Activated naive CD4-positive, alpha-beta T cell (primary cell): ENCODE results near the gene ASPSCR1.
"Not testable (repeated sequence)": the region's sequence is repeated elsewhere in the genome, so short reads cannot be mapped to it uniquely, and the experiment has no call there.

Experiments
- DNase-seq, 4 experiments: peaks; one replicate each; lab custom pipeline; 2025; lab: John Stamatoyannopoulos, UW

ASPSCR1 gene

DNA sequence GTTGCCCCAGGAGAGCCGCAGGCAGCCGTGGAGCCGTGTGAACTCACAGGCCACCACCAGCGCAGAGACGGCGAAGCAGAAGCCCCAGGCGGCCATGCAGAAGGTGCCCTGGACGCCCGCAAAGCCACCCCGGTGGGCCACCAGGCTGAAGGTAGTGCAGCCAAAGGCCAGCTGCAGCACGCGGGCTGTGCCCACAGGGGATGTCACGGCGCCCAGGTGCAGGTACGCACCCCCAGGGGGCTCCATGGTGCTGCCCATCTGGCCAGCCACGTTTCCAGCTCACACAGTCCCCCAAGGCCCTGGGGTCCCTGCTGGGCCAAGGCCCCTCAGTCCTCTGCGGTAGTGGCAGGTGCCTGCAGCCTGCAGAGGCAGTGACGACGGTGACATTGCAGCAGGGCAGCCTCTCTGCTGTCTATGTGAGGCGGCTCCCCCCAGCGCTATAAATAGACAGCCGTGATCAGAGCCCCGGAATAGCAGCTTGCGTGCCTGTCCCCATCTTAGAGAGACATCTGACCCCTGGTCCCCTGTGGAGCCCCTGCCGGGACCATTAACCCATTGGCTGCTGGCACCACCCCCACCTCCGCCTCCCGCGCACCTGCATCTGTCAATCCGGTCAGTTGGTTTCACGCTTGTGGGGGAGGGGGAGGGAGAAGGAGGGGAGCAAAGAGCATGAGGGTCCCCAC lies 35.8 kb upstream of the ASPSCR1 start:
- DNase-seq = no peak

DNA sequence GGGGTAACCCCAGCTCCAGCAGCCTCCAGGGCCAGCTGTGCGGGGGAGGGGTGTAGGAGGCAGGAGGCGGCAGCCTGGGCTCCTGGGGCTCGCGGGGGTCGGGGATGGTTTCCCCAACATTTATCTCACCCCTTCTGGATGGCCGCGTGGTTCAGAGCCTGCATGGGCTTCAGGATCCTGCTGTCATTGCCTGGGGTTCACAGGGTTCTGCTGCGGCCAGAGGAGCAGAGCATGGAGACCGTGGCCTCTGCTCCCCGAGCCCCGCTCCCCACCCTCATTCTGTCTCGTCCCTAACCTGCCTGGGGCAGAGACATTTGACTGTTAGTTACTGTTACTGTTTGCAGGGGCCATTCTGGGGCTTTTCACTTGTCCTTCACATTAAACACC lies 35.3 kb upstream of the ASPSCR1 start:
- DNase-seq = no peak

DNA sequence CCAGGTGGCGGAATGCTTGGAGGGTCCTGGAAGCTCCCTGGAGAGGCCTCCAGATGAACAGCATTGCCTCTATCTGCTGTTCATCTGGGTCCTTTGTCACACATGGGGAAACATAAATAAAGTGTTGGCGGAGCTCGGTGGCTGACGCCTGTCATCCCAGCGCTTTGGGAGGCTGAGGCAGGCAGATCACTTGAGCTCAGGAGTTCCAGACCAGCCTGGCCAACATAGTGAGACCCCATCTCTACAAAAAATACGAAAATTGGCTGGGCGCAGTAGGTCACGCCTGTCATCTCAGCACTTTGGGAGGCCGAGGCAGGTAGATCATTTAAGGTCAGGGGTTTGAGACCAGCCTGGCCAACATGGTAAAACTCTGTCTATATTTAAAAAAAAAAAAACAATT lies 32.6 kb upstream of the ASPSCR1 start:
- no peak for DNase-seq

DNA sequence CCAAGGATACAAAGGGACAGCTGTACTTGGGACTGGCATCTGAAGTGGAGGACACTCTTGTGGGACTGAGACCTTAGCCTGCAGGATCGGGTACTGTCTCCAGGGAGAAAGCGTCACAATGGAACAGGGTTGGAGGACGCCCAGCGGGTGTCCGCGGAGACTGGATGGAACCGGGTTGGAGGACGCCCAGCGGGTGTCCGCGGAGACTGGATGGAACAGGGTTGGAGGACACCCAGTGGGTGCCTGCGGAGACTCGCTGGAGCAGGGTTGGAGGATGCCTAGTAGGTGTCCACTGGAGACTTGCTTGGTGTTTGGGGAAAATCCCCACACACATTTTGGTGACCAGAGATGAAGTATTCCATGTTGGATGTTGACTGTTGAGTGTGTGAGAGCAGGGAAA lies 30.2 kb upstream of the ASPSCR1 start, which contains the start of gene MYADML2:
Gene MYADML2, minus strand, starts transcription at position 45 of the 400 bp plus-strand sequence. CDS start 5,492 bp downstream, outside the sequence.
- DNase-seq = no peak

DNA sequence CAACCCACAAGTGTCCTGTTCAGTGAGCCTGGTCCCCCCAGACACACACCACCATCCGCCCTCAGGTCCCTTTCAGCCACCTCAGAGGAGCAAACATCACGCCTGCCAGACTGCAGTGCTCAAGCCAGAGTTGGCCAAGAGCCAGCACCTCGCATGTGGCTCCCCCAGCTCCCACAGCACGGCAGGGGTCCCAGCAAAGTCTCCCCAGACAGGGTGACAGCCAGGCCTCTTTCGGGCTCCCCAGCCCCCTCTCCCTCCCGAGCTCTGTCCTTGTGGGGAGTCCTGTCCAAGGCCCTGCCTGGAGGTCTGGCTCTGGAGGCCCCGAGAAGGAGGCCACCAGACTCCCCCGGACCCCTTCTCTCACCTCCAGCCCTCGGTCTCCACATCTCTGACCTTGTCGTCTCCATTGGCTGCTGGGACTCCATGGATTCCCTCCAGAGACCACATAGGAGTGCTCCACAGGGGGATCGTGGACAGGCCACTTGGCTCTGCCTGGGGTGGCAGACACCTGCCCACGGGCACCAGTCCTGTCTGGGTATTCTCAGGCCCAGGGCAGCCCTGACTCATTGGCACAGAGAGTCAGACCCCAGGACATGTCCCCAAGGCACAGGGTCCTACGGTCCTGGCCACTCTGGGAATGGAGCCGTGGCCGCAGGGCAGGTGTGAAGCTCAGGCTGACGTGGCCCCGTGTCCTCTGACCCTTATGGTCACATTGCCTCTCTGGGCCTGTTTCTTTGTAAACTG lies 28.6 kb upstream of the ASPSCR1 start:
- no peak for DNase-seq

DNA sequence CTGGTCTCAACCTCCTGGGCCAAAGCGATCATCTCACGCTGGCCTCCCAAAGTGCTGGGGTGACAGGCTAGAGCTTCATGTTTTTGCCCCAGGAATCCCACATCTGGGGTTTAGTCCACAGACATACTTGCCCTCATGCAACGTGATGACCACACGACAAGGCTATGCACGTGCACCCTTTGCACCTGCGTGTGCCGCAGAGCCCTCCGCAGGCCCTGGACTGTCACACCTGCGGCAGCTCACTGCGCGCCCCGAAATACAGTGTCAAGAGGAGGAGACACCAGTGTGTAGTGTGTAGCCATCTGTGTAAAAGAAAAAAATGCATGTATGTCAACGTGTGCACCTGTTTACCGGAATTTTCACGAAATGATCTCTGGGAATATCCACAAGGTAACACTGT lies 26.9 kb upstream of the ASPSCR1 start:
- no peak for DNase-seq

DNA sequence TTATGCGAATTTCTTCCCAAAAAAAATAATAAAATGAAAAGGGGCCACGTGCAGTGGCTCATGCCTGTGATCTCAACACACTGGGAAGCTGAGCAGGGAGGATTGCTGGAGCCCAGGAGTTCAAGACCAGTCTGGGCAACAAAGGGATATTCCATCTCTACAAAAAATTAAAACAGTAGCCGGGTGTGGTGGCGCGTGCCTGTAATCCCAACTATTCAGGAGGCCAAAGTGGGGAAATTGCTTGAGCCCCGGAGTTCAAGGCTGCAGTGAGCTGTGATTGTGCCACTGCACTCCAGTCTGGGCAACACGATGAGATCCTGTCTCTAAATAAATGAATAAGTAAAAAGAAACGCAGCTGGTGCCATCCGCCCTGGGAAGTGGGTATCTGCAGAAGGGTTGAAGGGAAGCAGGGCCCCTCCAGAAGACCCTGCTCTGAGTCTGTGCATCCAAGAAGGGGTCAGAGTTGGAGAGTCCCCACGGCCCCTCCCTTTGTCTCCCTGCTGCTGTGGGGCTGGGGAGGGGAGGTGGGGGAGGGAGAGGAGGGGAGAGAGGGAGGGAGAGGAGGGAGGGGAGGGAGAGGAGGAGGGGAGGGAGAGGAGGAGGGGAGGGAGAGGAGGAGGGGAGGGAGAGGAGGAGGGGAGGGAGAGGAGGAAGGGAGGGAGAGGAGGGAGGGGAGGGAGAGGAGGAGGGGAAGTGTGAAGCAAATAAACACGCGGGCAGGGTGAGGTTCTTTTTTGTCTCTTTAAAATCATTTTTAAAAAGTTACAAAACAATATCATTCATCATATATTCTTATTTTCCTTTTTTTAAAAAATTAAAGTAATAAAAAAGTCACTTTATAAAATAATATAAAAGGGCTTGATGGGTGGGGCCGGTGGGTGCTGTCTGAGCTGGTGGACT lies 25.4 kb upstream of the ASPSCR1 start:
- DNase-seq = no peak

DNA sequence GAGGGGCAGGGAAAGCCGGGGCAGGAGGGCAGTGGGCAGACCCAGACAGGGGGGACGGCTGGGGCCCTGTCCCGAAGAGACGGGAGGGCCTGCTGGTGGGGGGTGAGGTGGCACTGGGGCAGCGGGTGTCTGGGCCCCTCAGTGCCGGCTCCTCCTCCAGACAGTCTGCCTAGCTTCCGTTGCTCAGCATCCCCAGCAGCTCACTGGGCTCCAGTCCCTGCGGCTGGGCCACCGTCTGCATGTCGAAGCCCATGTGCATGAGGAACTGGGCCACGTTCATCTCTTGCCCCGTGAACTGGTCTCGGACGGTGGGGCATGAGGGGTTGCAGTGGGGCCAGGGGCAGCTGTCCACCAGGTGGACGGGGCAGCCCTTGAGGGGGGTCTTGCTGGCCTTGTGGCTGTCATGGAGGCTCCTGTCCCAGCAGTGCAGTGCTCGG lies 24.6 kb upstream of the ASPSCR1 start:
- no peak for DNase-seq

DNA sequence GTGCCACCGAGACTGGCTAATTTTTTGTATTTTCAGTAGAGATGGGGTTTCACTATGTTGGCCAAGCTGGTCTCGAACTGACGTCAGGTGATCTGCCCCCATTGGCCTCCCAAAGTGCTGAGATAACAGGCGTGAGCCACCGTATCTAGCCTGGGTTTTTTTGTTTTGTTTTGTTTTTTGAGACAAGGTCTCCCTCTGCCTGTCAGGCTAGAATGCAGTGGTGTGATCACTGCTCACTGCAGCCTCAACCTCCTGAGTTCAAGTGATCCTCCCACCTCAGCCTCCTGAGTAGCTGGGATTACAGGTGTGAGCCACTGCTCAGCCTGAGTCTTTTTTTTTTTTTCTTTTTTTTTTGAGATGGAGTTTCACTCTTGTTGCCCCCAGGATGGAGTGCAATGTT lies 24.0 kb upstream of the ASPSCR1 start:
- not testable (repeated sequence) for DNase-seq

DNA sequence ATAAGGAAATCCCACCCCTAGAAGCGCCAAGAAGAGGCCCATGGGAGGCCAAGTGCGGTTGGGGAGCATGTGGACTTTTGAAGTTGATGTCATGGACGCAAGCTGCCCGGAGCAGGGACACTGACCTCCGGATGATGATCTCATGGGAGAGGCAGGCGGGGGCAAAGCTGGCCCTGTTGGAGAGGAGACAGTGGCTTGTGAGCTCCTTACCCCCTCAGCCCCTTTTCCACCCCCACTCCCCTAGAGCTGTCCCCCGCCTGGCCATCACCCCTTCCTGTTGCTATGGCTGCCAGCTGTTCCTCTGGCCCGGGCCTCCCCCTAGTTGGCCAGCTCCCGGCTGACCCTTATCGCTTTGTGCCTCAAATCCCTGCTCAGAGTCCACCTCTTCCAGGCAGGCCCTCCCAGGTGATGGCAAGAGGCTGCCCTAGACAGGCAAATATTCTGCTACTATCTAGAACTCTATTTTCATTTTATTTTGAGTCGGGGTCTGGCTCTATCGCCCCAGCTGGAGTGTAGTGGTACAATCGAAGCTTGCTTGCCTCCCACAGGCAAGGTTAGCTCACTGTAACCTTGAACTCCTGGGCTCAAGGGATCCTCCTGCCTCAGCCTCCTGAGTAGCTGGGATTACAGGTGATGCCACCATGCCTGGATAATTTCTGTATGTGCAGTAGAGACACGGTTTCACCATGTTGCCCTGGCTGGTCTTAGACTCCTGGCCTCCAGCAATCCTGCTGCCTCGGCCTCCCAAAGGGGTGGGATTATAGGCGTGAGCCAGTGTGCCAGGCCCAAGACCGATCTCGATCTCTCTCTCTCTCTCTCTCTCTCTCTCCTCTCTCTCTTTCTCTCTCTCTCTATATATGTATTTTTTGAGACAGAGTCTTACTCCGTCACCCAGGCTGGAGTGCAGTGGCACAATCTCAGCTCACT lies 23.0 kb upstream of the ASPSCR1 start:
- DNase-seq = no peak

DNA sequence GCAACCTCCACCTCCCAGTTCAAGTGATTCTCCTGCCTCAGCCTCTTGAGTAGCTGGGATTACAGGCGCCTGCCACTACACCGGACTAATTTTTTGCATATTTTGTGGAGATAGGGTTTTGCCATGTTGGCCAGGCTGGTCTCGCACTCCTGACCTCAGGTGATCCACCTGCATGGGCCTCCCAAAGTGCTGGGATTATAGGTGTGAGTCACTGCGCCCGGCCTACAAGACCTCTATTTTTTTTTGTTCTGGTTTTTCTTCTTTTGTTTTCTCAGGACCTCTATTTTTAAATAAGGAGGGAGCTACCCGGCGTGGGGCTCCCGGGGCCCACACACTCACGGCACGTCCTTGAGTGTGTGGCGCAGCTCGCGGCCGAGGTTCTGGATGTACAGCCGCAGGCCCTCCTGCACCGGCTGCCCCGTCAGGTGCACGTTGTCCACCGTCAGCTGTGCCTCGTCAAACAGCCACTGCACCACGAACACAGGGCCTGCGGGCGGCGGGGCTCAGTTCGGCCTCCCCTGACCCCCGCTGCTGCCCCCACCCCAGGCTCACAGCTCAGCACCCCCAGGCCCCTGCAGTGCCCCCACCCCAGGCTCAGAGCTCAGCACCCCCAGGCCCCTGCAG lies 22.3 kb upstream of the ASPSCR1 start:
- DNase-seq = no peak

DNA sequence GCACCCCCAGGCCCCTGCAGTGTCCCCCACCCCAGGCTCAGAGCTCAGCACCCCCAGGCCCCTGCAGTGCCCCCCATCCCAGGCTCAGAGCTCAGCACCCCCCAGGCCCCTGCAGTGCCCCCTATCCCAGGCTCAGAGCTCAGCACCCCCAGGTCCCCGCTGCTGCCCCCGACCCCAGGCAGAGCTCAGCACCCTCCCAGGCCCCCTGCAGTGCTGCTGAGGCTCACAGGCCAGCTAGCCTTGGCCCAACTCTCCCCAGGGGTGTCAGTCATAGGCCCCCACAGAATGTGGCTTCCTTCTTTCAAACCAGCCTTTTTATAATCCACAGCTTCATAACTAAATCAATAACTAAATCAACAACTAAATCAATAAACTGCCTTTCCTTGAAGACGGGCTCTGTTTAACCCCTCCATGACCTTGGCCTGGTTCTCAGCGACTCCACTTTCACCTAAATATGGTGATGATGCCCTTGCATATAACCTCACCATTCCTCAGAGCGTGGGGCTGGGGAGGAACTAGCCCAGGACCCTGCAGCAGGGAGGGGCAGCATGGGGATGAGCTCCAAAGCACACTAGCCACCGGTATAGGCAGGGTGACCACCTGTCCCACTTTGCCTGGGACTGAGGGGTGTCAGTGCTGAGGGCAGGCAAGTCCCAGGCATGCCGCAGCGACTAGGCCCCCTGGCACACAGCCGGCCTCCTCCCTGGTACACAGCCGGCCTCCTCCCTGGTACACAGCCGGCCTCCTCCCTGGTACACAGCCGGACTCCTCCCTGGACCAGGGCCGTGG lies 21.5 kb upstream of the ASPSCR1 start:
- DNase-seq = no peak

DNA sequence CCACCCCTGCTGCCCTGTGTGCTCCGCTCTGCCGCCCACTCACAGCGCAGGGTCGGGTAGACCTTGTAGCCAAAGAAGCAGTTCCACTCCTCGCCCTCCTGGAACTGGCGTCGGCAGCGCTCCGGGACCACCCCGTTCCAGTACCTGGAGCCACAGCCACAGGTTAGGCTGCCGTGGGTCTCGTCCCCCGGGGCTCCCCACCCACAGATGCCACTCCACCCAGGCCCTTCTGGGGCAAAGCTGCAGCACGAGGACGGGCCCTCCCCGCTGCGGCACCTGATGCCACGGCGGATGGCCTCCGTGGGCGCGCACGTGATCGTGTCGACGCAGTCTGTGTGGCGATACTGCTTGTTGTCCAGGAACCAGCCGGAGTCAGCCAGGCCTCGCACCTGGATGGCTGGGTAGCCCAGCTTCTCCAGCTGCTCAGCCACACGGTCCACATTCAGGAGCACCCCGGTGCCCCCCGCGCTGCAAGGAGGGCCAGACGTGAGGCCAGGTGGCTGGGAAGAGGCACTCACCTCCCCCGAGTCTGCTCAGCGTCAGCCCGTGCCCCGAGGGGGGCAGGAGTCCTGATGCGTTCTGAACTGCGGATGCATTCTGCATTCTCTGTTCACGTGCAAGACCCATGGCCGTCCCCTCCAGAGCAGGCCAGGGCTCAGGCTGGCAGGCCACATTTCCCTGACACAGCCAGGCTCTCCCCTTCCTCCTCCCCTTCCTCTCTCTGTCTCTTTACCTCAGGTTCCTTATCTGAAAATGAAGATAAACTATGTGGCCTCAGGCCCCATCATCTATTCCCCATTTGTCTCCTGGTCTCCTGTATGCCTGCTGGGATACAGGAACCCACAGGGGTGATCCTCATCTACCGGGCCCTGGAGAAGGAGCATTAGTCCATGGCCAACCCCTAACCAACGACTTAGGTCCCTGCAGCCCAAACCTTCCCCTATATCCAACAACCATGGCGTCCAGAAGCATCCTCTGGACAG lies 20.5 kb upstream of the ASPSCR1 start:
- DNase-seq = no peak

DNA sequence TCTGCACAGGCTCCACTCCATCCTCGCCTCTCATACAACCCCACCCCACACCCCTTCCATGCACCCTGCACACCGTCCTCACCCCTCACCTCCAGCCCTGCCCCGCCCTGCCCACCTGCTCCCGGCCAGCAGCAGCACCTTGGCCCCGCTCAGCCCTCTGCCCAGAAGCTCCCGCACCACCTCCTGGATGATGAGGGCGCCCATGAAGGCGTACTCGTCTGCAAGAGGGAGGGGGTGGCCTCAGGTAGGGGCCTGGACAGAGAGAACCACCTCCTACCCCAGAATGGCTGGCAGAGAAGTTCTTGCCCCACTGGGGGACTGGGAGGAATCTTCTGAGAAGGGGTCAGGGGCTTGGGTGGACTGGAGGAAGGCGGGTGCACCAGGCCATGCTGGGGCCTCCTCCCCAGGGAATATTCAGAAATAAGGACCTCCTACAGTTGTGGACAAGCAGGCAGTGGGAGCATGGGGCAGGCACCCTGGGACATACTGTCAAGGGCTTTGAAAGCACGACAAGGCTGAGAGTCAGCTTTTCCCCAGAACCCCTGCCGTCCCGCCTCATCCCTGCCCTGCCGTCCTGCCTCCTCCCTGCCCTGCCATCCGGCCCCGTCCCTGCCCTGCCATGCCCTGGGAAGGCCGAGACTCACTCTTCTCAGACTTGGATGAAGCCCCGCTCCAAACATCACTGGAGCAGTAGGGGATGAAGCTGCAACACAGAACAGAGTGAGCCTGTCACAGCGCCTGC lies 19.6 kb upstream of the ASPSCR1 start:
- no peak for DNase-seq

DNA sequence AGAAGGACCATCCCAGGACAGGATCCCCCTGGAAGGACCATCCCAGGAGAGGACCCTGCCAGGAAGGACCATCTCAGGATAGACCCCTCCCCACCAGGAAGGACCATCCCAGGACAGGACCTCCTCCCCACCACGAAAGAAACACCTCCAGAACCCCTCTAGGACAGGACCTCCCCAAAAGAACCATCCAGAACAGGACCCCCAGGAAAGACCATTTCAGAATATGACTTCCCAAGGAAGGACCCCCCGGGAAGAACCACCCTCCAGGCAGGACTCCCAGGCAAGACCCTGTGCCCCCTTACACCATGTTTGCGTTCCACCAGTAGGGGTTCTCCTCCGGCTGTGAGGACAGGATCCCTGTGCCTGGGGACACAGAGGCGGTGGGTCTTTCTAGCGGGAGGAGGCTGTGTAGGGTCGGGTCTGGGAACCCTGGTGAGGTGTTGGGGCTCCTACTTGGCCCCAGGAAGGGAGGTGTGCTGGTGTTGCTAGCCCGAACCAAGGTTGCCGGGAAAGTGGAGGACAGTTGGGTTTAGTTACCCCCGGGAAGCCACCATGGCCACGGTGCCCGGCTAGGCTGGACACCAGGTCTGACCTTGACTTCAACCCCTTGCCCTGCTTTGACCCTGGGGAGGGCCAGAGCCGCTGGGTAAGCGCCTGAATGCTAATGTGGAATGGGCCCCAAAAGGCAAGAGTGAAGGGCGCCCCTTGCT lies 18.6 kb upstream of the ASPSCR1 start:
- DNase-seq = no peak

DNA sequence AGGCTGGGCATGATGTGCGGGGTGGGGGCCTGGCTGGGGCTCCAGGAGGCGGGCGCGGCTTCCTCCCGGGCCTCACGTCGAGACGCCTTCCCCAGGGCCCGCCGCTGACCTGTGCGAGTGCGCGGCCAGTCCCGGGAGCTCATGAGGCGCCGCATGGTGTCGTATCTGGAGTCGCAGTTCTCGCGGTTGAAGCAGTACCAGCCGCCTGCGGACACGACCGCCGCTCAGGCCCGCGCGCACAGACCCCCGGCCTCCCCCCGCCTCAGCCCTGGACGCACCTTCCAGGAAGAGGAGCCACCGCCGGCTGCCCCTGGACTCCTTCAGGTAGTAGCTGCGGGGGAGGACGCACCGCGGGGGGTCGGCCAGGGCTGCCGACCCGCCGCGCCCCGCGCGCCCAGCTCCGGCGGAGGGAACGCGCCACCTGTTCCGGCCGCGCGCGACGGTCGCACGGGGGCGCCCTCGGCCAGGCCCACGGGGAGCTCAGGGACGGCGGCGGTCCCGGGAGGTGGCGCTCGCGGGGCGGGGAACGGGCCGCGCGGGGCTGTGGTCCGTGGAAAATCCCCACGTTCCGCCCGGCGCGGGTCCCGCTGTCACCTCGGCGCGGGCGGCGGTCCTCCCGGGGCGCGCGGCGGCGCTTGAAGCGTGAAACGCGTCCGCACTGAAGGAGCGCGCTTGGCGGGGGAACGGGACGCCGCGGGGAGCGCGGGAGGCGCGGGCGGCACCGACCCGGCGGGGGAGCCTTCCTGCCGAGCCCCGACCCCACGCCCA lies 17.9 kb upstream of the ASPSCR1 start:
- DNase-seq = peak; percentile 60 to 84 (median 64)
